ENCODE measurements around the gene TSHZ2.

GRCh38 chr20:53468587-53468986 is 496.4 kb downstream of the TSHZ2 start:
- no peak for TF ChIP-seq GATA2 (IDR thresholded peaks at IDR 0.05; ENCODE audit: low read depth, low read length)
- TF ChIP-seq GATA3 (IDR thresholded peaks at IDR 0.05; ENCODE audit: low read depth, low read length), result no peak
